IMR-90 (cell line): ENCODE measurements around the gene SRPK2. TPM values are rescaled to one million over a fixed set of nuclear protein-coding genes. Genes with fewer than 3 reads are reported as not detected.

ENCODE experiments used
- ATAC-seq: fragments of 200-7000 bp; cut with Tn5 transposase; 2 replicates; pipeline ENCODE4 v1.9.1; 2020; ENCODE audit warnings: low read depth, mild to moderate bottlenecking, moderate library complexity
- BruUV-seq: library from RNA; stranded (reverse); fragments of 400-500 nt; replicated peaks from 2 replicates; lab custom pipeline; 2021; lab: Mats Ljungman, UMichigan
- CTCF ChIA-PET: fragments of 300-600 bp; formaldehyde crosslinking; extraction: SDS; loops from one replicate; lab custom pipeline; 2021; ENCODE audit warnings: antibody characterized with exemption; lab: Yijun Ruan, JAX
- POLR2A ChIA-PET: fragments of 300-600 bp; sonication (Branson Sonifier 250); formaldehyde crosslinking; loops from one replicate; lab custom pipeline; 2022; ENCODE audit warnings: antibody characterized with exemption; ENCODE audit not compliant: unreplicated experiment; lab: Charles Lee
- DNase-seq: peaks from one replicate; pipeline ENCODE4 v3.0.0; 2013
- H2AFZ ChIP-seq: replicated peaks from 2 replicates; pipeline ENCODE3; 2013; ENCODE audit warnings: low read length, mild to moderate bottlenecking; ENCODE audit not compliant: poor library complexity
- H2AK5ac ChIP-seq: 2 replicates; pipeline ENCODE4 v1.6.1; 2013; ENCODE audit warnings: low read depth, low read length, inconsistent platforms
- H2AK9ac ChIP-seq: replicated peaks from 2 replicates; pipeline ENCODE3; 2013; ENCODE audit warnings: mild to moderate bottlenecking, low read depth, low read length, moderate library complexity; ENCODE audit not compliant: poor library complexity
- H2BK120ac ChIP-seq: 2 replicates; pipeline ENCODE4 v1.6.1; 2013; ENCODE audit warnings: low read depth, low read length, inconsistent platforms
- H2BK15ac ChIP-seq: 3 replicates; pipeline ENCODE4 v1.6.1; 2013; ENCODE audit warnings: low read depth, low read length, inconsistent platforms
- H2BK20ac ChIP-seq: 2 replicates; pipeline ENCODE4 v1.6.1; 2013; ENCODE audit warnings: low read depth, mild to moderate bottlenecking, inconsistent platforms, low read length, moderate library complexity
- H2BK5ac ChIP-seq: 2 replicates; pipeline ENCODE4 v1.6.1; 2013; ENCODE audit warnings: mild to moderate bottlenecking, low read depth, low read length, inconsistent platforms; ENCODE audit not compliant: poor library complexity, severe bottlenecking
- H3K14ac ChIP-seq: replicated peaks from 2 replicates; pipeline ENCODE4 v1.6.1; 2013; ENCODE audit warnings: low read depth, low read length, inconsistent platforms
- H3K18ac ChIP-seq: 2 replicates; pipeline ENCODE4 v1.6.1; 2013; ENCODE audit warnings: low read depth, low read length, control low read depth
- H3K23ac ChIP-seq: 2 replicates; pipeline ENCODE4 v1.6.1; 2013; ENCODE audit warnings: low read depth, low read length, inconsistent platforms
- H3K27ac ChIP-seq: 2 replicates; pipeline ENCODE4 v1.5.1; 2013; ENCODE audit warnings: mild to moderate bottlenecking, control low read depth, low read length; ENCODE audit not compliant: insufficient read depth
- H3K27me3 ChIP-seq: 2 replicates; pipeline ENCODE4 v1.6.1; 2013; ENCODE audit warnings: low read length; ENCODE audit not compliant: control insufficient read depth, insufficient read depth
- H3K36me3 ChIP-seq: 2 replicates; pipeline ENCODE4 v1.6.1; 2013; ENCODE audit warnings: low read length, mixed read lengths; ENCODE audit not compliant: control insufficient read depth, insufficient read depth
- H3K4ac ChIP-seq: 2 replicates; pipeline ENCODE4 v1.6.1; 2013; ENCODE audit warnings: low read depth, low read length, inconsistent platforms
- H3K4me1 ChIP-seq: 2 replicates; pipeline ENCODE4 v1.6.1; 2013; ENCODE audit warnings: low read length, mixed read lengths; ENCODE audit not compliant: control insufficient read depth, insufficient read depth
- H3K4me2 ChIP-seq: 2 replicates; pipeline ENCODE4 v1.6.1; 2013; ENCODE audit warnings: low read depth, mild to moderate bottlenecking, control low read depth, low read length, moderate library complexity
- H3K4me3 ChIP-seq: 2 replicates; pipeline ENCODE4 v1.5.1; 2013; ENCODE audit warnings: low read depth, mild to moderate bottlenecking, control low read depth, low read length, moderate library complexity; ENCODE audit not compliant: insufficient read depth
- H3K56ac ChIP-seq: 2 replicates; pipeline ENCODE4 v1.6.1; 2013; ENCODE audit warnings: low read length, inconsistent platforms; ENCODE audit not compliant: insufficient read depth; ENCODE audit errors: extremely low read depth
- H3K79me1 ChIP-seq, 2 experiments: 2 replicates each; pipeline ENCODE4 v1.6.1; 2013; ENCODE audit warnings: low read length in 2 of 2, inconsistent platforms in 1 of 2, low read depth in 1 of 2
- H3K9ac ChIP-seq: 2 replicates; pipeline ENCODE4 v1.6.1; 2013; ENCODE audit warnings: low read depth, low read length, control low read depth
- H3K9me1 ChIP-seq: 2 replicates; pipeline ENCODE4 v1.6.1; 2013; ENCODE audit warnings: low read length, inconsistent platforms; ENCODE audit not compliant: insufficient read depth
- H3K9me3 ChIP-seq: 2 replicates; pipeline ENCODE4 v1.6.1; 2013; ENCODE audit warnings: low read length; ENCODE audit not compliant: control insufficient read depth, insufficient read depth
- H4K20me1 ChIP-seq: 2 replicates; pipeline ENCODE4 v1.6.1; 2013; ENCODE audit warnings: low read length, inconsistent platforms; ENCODE audit not compliant: insufficient read depth
- H4K5ac ChIP-seq: 2 replicates; pipeline ENCODE4 v1.6.1; 2013; ENCODE audit warnings: mild to moderate bottlenecking, low read depth, low read length, control low read depth
- H4K8ac ChIP-seq, 2 experiments: 2 replicates each; pipeline ENCODE4 v1.6.1; 2013; ENCODE audit warnings: low read depth in 2 of 2, low read length in 2 of 2, control low read depth in 1 of 2, inconsistent platforms in 1 of 2
- H4K91ac ChIP-seq: 2 replicates; pipeline ENCODE4 v1.6.1; 2013; ENCODE audit warnings: low read depth, low read length, inconsistent platforms; ENCODE audit not compliant: insufficient read depth
- BHLHE40 ChIP-seq: fragments of 150-350 bp; IDR thresholded peaks from 2 replicates; pipeline ENCODE4 v1.6.1; 2016; ENCODE audit warnings: mild to moderate bottlenecking, low read depth, low read length
- WGBS, 2 experiments: methylation state at CpG; one replicate each; pipeline versions ENCODE4 v1.1.5 to v1.1.7; 2013; ENCODE audit warnings: missing lambda C conversion rate in 2 of 2; ENCODE audit not compliant: insufficient read length in 1 of 2; ENCODE audit errors: extremely low coverage in 2 of 2; 5-methylcytosine and 5-hydroxymethylcytosine counted together
- dilution Hi-C: fragments of 300-500 bp; cut with HindIII; formaldehyde crosslinking; loops from one replicate; pipeline ENCODE4 v1.14.3; 2018; ENCODE audit warnings: low sequenced_read_pairs; ENCODE audit not compliant: unreplicated experiment
- in situ Hi-C: fragments of 300-500 bp; cut with MboI; formaldehyde crosslinking; loops from 3 replicates; pipeline ENCODE4 v1.14.3; 2019; ENCODE audit warnings: low sequenced_read_pairs, inconsistent platforms, mixed read lengths
- intact Hi-C: fragments of 100-400 bp; cut with micrococcal nuclease; formaldehyde crosslinking; loops from 2 replicates; pipeline ENCODE4 v1.10.0; 2022
- polyA plus RNA-seq, 3 experiments: library from polyadenylated mRNA; depleted of rRNA; stranded (reverse); fragments of >200 nt; gene quantifications; 2 replicates each; pipeline ENCODE4 v1.2.3, GENCODE V29; 2012; ENCODE audit warnings: low replicate concordance in 1 of 3
- total RNA-seq: library from RNA; depleted of rRNA; stranded (reverse); fragments of >200 nt; gene quantifications from 2 replicates; pipeline ENCODE4 v1.2.3, GENCODE V29; 2012

Gene SRPK2
- total and polyA plus RNA-seq, 2 of the 4 experiments (the other 2 are of a cell fraction) = 13.2 to 33.0 TPM

GRCh38 chr7:105245398-105246114 lies 143.2 kb downstream of the SRPK2 start:
- in situ Hi-C loops = no loop called here
- no peak overlapping the region for H2BK15ac ChIP-seq
- peaks cover 5% of the 10 kb centered on the region for H3K4me1 ChIP-seq
- no peak overlapping the region for H4K5ac ChIP-seq
- H3K27me3 ChIP-seq = no peaks in the 10 kb centered on the region
- H3K56ac ChIP-seq = no peak overlapping the region
- no peak overlapping the region for H2BK20ac ChIP-seq
- intact Hi-C loops = no loop called here
- no peak overlapping the region for H3K4ac ChIP-seq
- H3K4me2 ChIP-seq = peak overlapping the region; percentile 44; the same call in 1 of the 2 replicates
- H2AK5ac ChIP-seq = no peak overlapping the region
- no peak overlapping the region for H3K27ac ChIP-seq
- no peaks in the 10 kb centered on the region for H3K36me3 ChIP-seq
- H2AK9ac ChIP-seq = no peak overlapping the region
- peak overlapping the region; percentile 32; the same call in 1 of the 2 replicates for H3K9ac ChIP-seq
- H3K9me3 ChIP-seq = no peaks in the 10 kb centered on the region
- DNase-seq (no peak), ATAC-seq (0 out of 2 replicates have a peak, but pooled peaks have one; percentile 21)
- no peak overlapping the region for H3K18ac ChIP-seq
- no peak overlapping the region for H2AFZ ChIP-seq
- H4K91ac ChIP-seq = no peak overlapping the region
- WGBS, 2 experiments = 100% methylated on average over 3 of the region's 12 CpGs; no CpG with 5 or more reads in 1 of the 2 experiments
- ChIA-PET CTCF (interaction anchor here (0.6 kb wide), 1 partner anchor 920 kb away, joined by 4 read pairs; no protein-coding TSS in a partner anchor), POLR2A (no interaction called here)
- dilution Hi-C loops = no loop called here
- peaks cover 11% of the 10 kb centered on the region; the same call in 1 of the 2 replicates for H3K9me1 ChIP-seq
- no peak overlapping the region for H3K23ac ChIP-seq
- BruUV-seq = no TSS peak
- H3K4me3 ChIP-seq = no peak overlapping the region
- no peak overlapping the region for H2BK120ac ChIP-seq
- H4K8ac ChIP-seq = no peak overlapping the region
- peaks cover 37% of the 10 kb centered on the region; the same call in 1 of the 2 replicates for H4K20me1 ChIP-seq
- peaks cover 60 to 81% of the 10 kb centered on the region in 2 experiments for H3K79me1 ChIP-seq
- H2BK5ac ChIP-seq = no peak overlapping the region
- TF ChIP-seq BHLHE40 = no peak
- H3K14ac ChIP-seq = no peak overlapping the region; the same call in 1 of the 2 replicates
